Activated CD8-positive, alpha-beta memory T cell treated with anti-CD3 and anti-CD28 coated beads, Interleukin-2, amount 10 ng/mL, durations not matched to agents 7 days and 5 days (primary cell): ENCODE data around the gene PRPS1. TPM values are rescaled to one million over a fixed set of nuclear protein-coding genes. Genes with fewer than 3 reads are reported as not detected.
"Not testable (repeated sequence)": the region's sequence is repeated elsewhere in the genome, so short reads cannot be mapped to it uniquely, and the experiment has no call there.

Source experiments
- ATAC-seq: fragments of 150-1000 bp; cut with Tn5 transposase; one replicate; pipeline ENCODE4 v1.10.0; 2021; ENCODE audit warnings: moderate library complexity
- CTCF ChIA-PET: fragments of 350-600 bp; sonication (Branson Sonifier 250); formaldehyde crosslinking; loops from one replicate; lab custom pipeline; 2021; ENCODE audit warnings: antibody characterized with exemption; lab: Charles Lee
- DNase-seq: peaks from one replicate; pipeline ENCODE4 v3.0.0-alpha.2; 2020
- H3K27ac Mint-ChIP-seq: one replicate; pipeline ENCODE4 v1.8.0; 2021; ENCODE audit warnings: mild to moderate bottlenecking, mixed read lengths
- H3K27me3 Mint-ChIP-seq: one replicate; pipeline ENCODE4 v1.8.0; 2021; ENCODE audit warnings: mixed read lengths
- H3K36me3 Mint-ChIP-seq: one replicate; pipeline ENCODE4 v1.8.0; 2021; ENCODE audit warnings: mild to moderate bottlenecking, mixed read lengths
- H3K4me1 Mint-ChIP-seq: one replicate; pipeline ENCODE4 v1.8.0; 2021; ENCODE audit warnings: mixed read lengths
- H3K4me3 Mint-ChIP-seq: one replicate; pipeline ENCODE4 v1.8.0; 2021; ENCODE audit warnings: mild to moderate bottlenecking, moderate library complexity, mixed read lengths
- H3K9me3 Mint-ChIP-seq: one replicate; pipeline ENCODE4 v1.8.0; 2022; ENCODE audit warnings: low read depth, mixed read lengths
- total RNA-seq, 2 experiments: library from RNA; stranded (reverse); gene quantifications; one replicate each; pipeline ENCODE4 v1.2.3, GENCODE V29; 2021

Gene PRPS1
- total RNA-seq, 2 experiments from 2014 or later: 68.3 to 75.7 TPM

- ATAC-seq (no peak), DNase-seq (no peak)
- Mint-ChIP-seq H3K4me1 (peaks cover 12% of the 10 kb centered on the region), H3K27me3 (no peaks in the 10 kb centered on the region), H3K4me3 (no peak overlapping the region), H3K27ac (no peak overlapping the region), H3K36me3 (peaks cover 1% of the 10 kb centered on the region), H3K9me3 (no peaks in the 10 kb centered on the region)
- CTCF ChIA-PET: interaction anchor here (0.8 to 11.1 kb wide), 6 partner anchors 11 to 148 kb away, joined by 4 to 148 read pairs (median 5); partner anchors contain the start of genes NCBP2L and TSC22D3
Measured at GRCh38 chrX:107654566-107654871, 26.2 kb downstream of the PRPS1 start.

- Mint-ChIP-seq H3K4me1 (peaks cover 12% of the 10 kb centered on the region), H3K9me3 (no peaks in the 10 kb centered on the region), H3K27ac (no peak overlapping the region), H3K36me3 (peaks cover 1% of the 10 kb centered on the region), H3K27me3 (no peaks in the 10 kb centered on the region), H3K4me3 (no peak overlapping the region)
- peak; percentile 90 for ATAC-seq
- CTCF ChIA-PET: interaction anchor here (0.8 to 11.1 kb wide), 5 partner anchors 10 to 122 kb away, joined by 4 to 148 read pairs (median 4); partner anchors contain the start of genes NCBP2L and TSC22D3
- DNase-seq: peak; percentile 70
Measured at GRCh38 chrX:107654872-107655761, 26.8 kb downstream of the PRPS1 start.

GRCh38 chrX:107656978-107657377, 28.7 kb downstream of the PRPS1 start:
- no peak overlapping the region for H3K27ac Mint-ChIP-seq
- CTCF ChIA-PET: interaction anchor here (1.2 to 11.1 kb wide), 4 partner anchors 15 to 237 kb away, joined by 3 to 148 read pairs (median 16); partner anchors contain the start of genes NCBP2L and TSC22D3
- ATAC-seq: no peak
- H3K4me3 Mint-ChIP-seq: no peak overlapping the region
- H3K4me1 Mint-ChIP-seq: peaks cover 12% of the 10 kb centered on the region
- no peaks in the 10 kb centered on the region for H3K36me3 Mint-ChIP-seq
- no peaks in the 10 kb centered on the region for H3K27me3 Mint-ChIP-seq
- no peak for DNase-seq
- no peaks in the 10 kb centered on the region for H3K9me3 Mint-ChIP-seq

- DNase-seq (no peak), ATAC-seq (no peak)
- H3K36me3 Mint-ChIP-seq: no peaks in the 10 kb centered on the region
- no peaks in the 10 kb centered on the region for H3K27me3 Mint-ChIP-seq
- H3K27ac Mint-ChIP-seq: no peak overlapping the region
- peaks cover 12% of the 10 kb centered on the region for H3K4me1 Mint-ChIP-seq
- H3K4me3 Mint-ChIP-seq: no peak overlapping the region
- CTCF ChIA-PET: interaction anchor here (0.6 to 11.1 kb wide), 5 partner anchors 14 to 236 kb away, joined by 5 to 148 read pairs (median 13); partner anchors contain the start of genes NCBP2L and TSC22D3
- no peaks in the 10 kb centered on the region for H3K9me3 Mint-ChIP-seq
Measured at GRCh38 chrX:107658660-107659059, 30.4 kb downstream of the PRPS1 start.

- H3K27ac Mint-ChIP-seq: no peak overlapping the region
- CTCF ChIA-PET: interaction anchor here (0.9 to 11.1 kb wide), 5 partner anchors 14 to 118 kb away, joined by 3 to 148 read pairs (median 13); partner anchors contain the start of genes NCBP2L and TSC22D3
- peaks cover 12% of the 10 kb centered on the region for H3K4me1 Mint-ChIP-seq
- no peaks in the 10 kb centered on the region for H3K27me3 Mint-ChIP-seq
- ATAC-seq (no peak), DNase-seq (no peak)
- no peak overlapping the region for H3K4me3 Mint-ChIP-seq
- no peaks in the 10 kb centered on the region for H3K9me3 Mint-ChIP-seq
- no peaks in the 10 kb centered on the region for H3K36me3 Mint-ChIP-seq
Measured at GRCh38 chrX:107659286-107659685, 31.0 kb downstream of the PRPS1 start.

GRCh38 chrX:107659768-107660167, 31.5 kb downstream of the PRPS1 start:
- ATAC-seq (no peak), DNase-seq (no peak)
- Mint-ChIP-seq H3K4me3 (no peak overlapping the region), H3K27me3 (no peaks in the 10 kb centered on the region), H3K4me1 (peaks cover 8% of the 10 kb centered on the region), H3K36me3 (no peaks in the 10 kb centered on the region), H3K9me3 (no peaks in the 10 kb centered on the region), H3K27ac (no peak overlapping the region)
- CTCF ChIA-PET: interaction anchor here (0.9 to 11.1 kb wide), 7 partner anchors 13 to 118 kb away, joined by 3 to 148 read pairs (median 3); partner anchors contain the start of genes NCBP2L and TSC22D3

- Mint-ChIP-seq H3K9me3 (no peaks in the 10 kb centered on the region), H3K36me3 (peaks cover under 1% of the 10 kb centered on the region), H3K4me1 (no peaks in the 10 kb centered on the region), H3K27me3 (no peaks in the 10 kb centered on the region), H3K4me3 (no peak overlapping the region), H3K27ac (no peak overlapping the region)
- no peak for DNase-seq
- no peak for ATAC-seq
- CTCF ChIA-PET: interaction anchor here (1.0 to 5.7 kb wide), 5 partner anchors 9 to 115 kb away, joined by 3 to 27 read pairs (median 6); partner anchors contain the start of gene NCBP2L
Measured at GRCh38 chrX:107662145-107662544, 33.8 kb downstream of the PRPS1 start.

GRCh38 chrX:107662824-107663223, 34.5 kb downstream of the PRPS1 start:
- Mint-ChIP-seq H3K36me3 (peaks cover 5% of the 10 kb centered on the region), H3K9me3 (no peaks in the 10 kb centered on the region), H3K27ac (no peak overlapping the region), H3K4me3 (no peak overlapping the region), H3K4me1 (no peaks in the 10 kb centered on the region), H3K27me3 (no peaks in the 10 kb centered on the region)
- CTCF ChIA-PET: interaction anchor here (1.0 to 5.7 kb wide), 5 partner anchors 8 to 115 kb away, joined by 4 to 27 read pairs (median 7); partner anchors contain the start of gene NCBP2L
- ATAC-seq: no peak
- DNase-seq: no peak

GRCh38 chrX:107666931-107667330, 38.6 kb downstream of the PRPS1 start:
- Mint-ChIP-seq H3K27me3 (no peaks in the 10 kb centered on the region), H3K36me3 (peaks cover 5% of the 10 kb centered on the region), H3K4me3 (no peak overlapping the region), H3K4me1 (peaks cover 4% of the 10 kb centered on the region), H3K27ac (no peak overlapping the region), H3K9me3 (no peaks in the 10 kb centered on the region)
- DNase-seq: no peak
- CTCF ChIA-PET: interaction anchor here (3.5 kb wide), 1 partner anchor 109 kb away, joined by 15 read pairs; the partner anchor contains the start of genes NCBP2L and TSC22D3
- ATAC-seq: no peak

GRCh38 chrX:107667426-107667825, 39.1 kb downstream of the PRPS1 start:
- peaks cover 4% of the 10 kb centered on the region for H3K4me1 Mint-ChIP-seq
- no peak overlapping the region for H3K27ac Mint-ChIP-seq
- no peak for ATAC-seq
- CTCF ChIA-PET: interaction anchor here (3.5 kb wide), 1 partner anchor 109 kb away, joined by 15 read pairs; the partner anchor contains the start of genes NCBP2L and TSC22D3
- H3K36me3 Mint-ChIP-seq: peaks cover 5% of the 10 kb centered on the region
- DNase-seq: no peak
- no peaks in the 10 kb centered on the region for H3K27me3 Mint-ChIP-seq
- H3K4me3 Mint-ChIP-seq: no peak overlapping the region
- no peaks in the 10 kb centered on the region for H3K9me3 Mint-ChIP-seq

GRCh38 chrX:107668710-107669109, 40.4 kb downstream of the PRPS1 start:
- H3K4me3 Mint-ChIP-seq, H3K27me3 Mint-ChIP-seq, ATAC-seq, H3K36me3 Mint-ChIP-seq, H3K27ac Mint-ChIP-seq, DNase-seq, H3K9me3 Mint-ChIP-seq: not testable (repeated sequence)
- H3K4me1 Mint-ChIP-seq: peaks cover 14% of the 10 kb centered on the region
- CTCF ChIA-PET: interaction anchor here (3.5 to 11.8 kb wide), 2 partner anchors 48 to 108 kb away, joined by 15 to 261 read pairs; partner anchors contain the start of genes NCBP2L and TSC22D3

- no peak for DNase-seq
- H3K27ac Mint-ChIP-seq: no peak overlapping the region
- H3K4me3 Mint-ChIP-seq: no peak overlapping the region
- ATAC-seq: no peak
- no peaks in the 10 kb centered on the region for H3K9me3 Mint-ChIP-seq
- H3K4me1 Mint-ChIP-seq: peaks cover 18% of the 10 kb centered on the region
- peaks cover 5% of the 10 kb centered on the region for H3K36me3 Mint-ChIP-seq
- H3K27me3 Mint-ChIP-seq: no peaks in the 10 kb centered on the region
- CTCF ChIA-PET: interaction anchor here (3.5 to 11.8 kb wide), 2 partner anchors 47 to 107 kb away, joined by 15 to 261 read pairs; partner anchors contain the start of genes NCBP2L and TSC22D3
Measured at GRCh38 chrX:107669261-107669660, 41.0 kb downstream of the PRPS1 start.
